ENCODE data around the gene RHBDL1.

Gene RHBDL1

DNA sequence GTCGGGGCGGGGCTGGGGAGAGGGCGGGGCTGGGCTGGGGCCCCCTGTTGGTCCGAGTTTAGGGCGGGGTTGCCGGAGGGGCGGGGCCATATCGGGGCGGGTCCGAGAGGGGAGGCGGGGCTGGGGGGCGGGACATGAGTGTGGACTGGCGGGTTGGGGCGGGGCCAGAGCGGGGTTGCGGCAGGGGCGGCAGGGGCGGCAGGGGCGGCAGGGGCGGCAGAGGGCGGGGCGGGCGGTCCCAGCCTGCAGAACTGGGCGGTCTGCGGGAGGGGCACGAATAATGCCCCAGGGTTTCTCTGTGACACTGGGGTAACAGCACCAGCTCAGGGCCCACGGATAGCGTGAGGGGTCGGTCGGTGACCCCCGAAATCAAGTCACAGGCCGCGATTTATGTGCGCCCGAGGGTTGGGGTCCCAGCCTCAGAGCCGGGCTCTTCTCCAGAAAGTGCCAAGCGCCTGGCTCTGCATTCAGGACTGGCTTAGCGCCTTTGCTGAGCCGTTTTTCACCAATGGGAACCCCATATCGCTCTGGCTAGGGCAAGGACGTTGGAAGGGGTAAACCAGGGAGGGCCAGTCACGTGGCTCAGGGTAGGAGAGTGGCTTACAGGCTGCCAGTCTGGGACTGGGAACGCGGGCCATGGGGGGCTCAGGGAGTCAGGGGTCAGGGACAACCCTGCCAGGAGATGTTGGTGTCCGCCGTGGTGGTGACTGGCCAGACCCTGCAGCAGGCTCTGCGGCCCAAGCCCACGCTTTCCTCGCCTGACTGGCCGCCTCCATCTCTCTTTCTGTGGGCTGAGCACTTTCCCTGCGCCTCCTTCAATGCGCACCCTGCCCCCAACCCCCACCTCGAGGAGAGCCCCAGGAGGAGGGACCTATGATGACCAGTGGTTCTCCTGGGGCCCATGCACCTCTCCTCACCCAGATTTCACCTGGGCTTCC lies 38.1 kb upstream of the RHBDL1 start:
- peak overlapping the region; percentile 75 for H3K4me3 ChIP-seq (ENCODE audit: extremely low read depth, insufficient read depth, low read length, poor library complexity, severe bottlenecking)
- peak overlapping the region; percentile 91 for H3K27ac ChIP-seq (ENCODE audit: low read depth, low read length, severe bottlenecking)
- 42 to 45% methylated on average over 34 to 37 of the region's 53 CpGs for WGBS, 2 experiments (ENCODE audit: insufficient coverage in 2 of 2)
- H3K36me3 ChIP-seq (ENCODE audit: control insufficient read depth, insufficient read depth, low read length): peaks cover 19% of the 10 kb centered on the region
- peaks cover 12% of the 10 kb centered on the region for H3K4me1 ChIP-seq (ENCODE audit: control insufficient read depth, insufficient read depth, low read length, poor library complexity, severe bottlenecking)
- no peaks in the 10 kb centered on the region for H3K9me3 ChIP-seq (ENCODE audit: control insufficient read depth, low read length)

DNA sequence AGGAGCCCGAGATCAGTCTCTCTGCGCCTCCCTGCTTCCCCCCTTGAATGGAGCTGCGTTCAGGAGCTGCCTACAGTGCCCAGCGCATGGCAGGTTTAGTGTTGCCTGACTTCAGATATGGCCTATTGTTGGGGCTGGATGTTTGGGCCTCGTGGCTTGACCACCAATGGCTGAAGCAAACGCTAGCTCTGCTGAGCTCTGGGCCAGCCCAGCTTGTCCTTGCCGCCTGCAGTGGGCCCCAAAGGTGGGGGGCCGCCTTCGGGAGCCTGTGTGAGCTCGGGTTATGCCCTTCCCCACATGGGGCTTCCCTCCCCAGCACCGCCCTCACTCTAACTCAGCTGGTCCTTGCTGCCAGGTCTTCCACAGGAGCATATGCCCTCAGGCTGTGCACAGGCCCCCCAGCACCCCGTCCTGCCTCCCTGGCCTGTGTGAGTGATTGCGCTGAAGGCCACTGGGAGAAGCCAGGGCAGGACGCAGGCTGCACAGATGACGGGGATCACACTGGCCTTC lies 37.4 kb upstream of the RHBDL1 start:
- WGBS, 2 experiments (ENCODE audit: insufficient coverage in 2 of 2): 91 to 93% methylated on average over 7 to 15 of the region's 15 CpGs
- Histone ChIP-seq H3K27ac (ENCODE audit: low read depth, low read length, severe bottlenecking) (no peak overlapping the region), H3K36me3 (ENCODE audit: control insufficient read depth, insufficient read depth, low read length) (peaks cover 14% of the 10 kb centered on the region), H3K4me3 (ENCODE audit: extremely low read depth, insufficient read depth, low read length, poor library complexity, severe bottlenecking) (no peak overlapping the region), H3K9me3 (ENCODE audit: control insufficient read depth, low read length) (no peaks in the 10 kb centered on the region), H3K4me1 (ENCODE audit: control insufficient read depth, insufficient read depth, low read length, poor library complexity, severe bottlenecking) (peaks cover 18% of the 10 kb centered on the region)

DNA sequence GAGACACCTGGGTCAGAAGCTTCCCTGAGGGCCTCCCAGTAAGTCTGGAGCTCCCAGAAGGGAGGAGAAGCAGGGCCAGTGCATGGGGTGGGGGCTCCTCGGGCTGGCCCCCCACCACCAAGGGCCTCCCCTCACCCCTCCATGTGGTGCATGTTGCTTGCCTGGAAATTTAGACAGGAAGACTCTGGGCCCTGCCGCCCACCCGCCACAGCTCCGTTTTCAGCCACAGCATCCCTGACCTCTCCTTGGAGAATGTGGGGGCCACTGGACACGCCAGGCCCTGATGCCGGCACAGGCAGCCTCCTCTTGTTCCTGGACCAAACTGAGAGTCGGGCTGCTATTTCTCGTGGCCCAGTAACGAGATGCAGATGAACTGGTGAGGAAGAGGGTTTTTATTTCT lies 36.6 kb upstream of the RHBDL1 start:
- H3K4me1 ChIP-seq (ENCODE audit: control insufficient read depth, insufficient read depth, low read length, poor library complexity, severe bottlenecking): peaks cover 18% of the 10 kb centered on the region
- no peaks in the 10 kb centered on the region for H3K9me3 ChIP-seq (ENCODE audit: control insufficient read depth, low read length)
- no peak overlapping the region for H3K27ac ChIP-seq (ENCODE audit: low read depth, low read length, severe bottlenecking)
- 91 to 100% methylated on average over 5 to 6 of the region's 9 CpGs for WGBS, 2 experiments (ENCODE audit: insufficient coverage in 2 of 2)
- no peak overlapping the region for H3K4me3 ChIP-seq (ENCODE audit: extremely low read depth, insufficient read depth, low read length, poor library complexity, severe bottlenecking)
- peaks cover 7% of the 10 kb centered on the region for H3K36me3 ChIP-seq (ENCODE audit: control insufficient read depth, insufficient read depth, low read length)

DNA sequence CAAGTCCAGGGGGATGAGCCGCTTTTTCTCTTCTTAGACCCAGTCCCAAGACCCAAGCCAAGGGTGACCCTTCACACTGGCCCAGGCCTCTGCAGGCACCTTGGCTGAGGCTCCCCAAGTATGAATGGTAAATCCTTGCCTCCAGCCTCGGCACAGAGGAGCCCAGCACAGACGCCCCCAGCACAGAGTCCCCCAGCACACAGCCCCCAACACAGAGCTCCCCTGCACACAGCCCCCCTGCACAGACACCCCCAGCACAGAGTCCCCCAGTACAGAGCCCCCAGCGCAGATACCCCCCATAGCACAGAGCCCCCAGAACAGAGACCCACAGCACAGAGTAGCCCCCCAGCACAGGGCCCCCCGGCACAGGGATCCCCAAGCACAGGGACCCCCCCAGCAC lies 34.9 kb upstream of the RHBDL1 start:
- H3K4me3 ChIP-seq (ENCODE audit: extremely low read depth, insufficient read depth, low read length, poor library complexity, severe bottlenecking): no peak overlapping the region
- WGBS, 2 experiments (ENCODE audit: insufficient coverage in 2 of 2): 62 to 100% methylated on average over 2 of the region's 5 CpGs

DNA sequence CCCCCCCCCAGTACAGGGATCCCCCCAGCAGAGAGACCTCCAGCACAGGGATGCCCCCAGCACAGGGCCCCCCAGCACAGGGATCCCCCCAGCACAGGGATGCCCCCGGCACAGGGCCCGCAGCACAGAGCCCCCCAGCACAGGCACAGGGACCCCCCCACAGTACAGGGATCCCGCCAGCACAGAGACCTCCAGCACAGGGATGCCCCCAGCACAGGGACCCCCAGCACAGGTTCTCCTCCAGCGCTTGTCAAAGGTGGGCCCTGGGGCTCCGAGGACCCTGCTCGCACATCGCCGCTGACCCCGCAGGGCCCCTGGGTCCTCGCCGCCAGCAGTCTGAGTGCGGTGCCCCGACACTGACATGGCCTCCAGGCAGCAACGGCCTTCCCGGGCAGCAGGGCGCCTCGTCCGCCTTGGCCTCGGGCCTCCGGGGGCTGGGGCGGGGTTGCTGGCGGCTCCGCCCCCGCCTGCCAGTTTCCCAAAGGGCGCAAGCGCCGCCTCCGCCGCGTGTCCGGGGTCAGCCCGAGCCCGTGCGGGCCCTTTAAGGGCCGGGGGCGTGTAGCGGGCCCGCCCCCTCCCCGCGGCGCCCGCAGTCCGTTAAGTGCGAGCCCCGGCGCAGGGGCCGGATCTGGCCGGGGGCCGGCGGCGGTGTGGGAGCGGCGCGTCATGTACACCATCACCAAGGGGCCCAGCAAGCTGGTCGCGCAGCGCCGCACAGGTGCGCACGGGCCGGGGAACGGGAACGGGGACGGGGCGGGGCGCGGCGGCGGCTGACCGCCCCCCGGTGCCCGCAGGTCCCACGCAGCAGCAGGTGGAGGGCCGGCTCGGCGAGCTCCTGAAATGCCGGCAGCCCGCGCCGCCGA lies 33.9 kb upstream of the RHBDL1 start, which contains the start of gene MCRIP2:
Gene MCRIP2, plus strand, starts transcription at position 503 of the 863 bp plus-strand sequence. Its CDS starts 164 bp downstream, at position 667.
- H3K36me3 ChIP-seq (ENCODE audit: control insufficient read depth, insufficient read depth, low read length): no peaks in the 10 kb centered on the region
- peak within 1 kb of the TSS; percentile 56 for H3K4me3 ChIP-seq (ENCODE audit: extremely low read depth, insufficient read depth, low read length, poor library complexity, severe bottlenecking)
- WGBS, 2 experiments (ENCODE audit: insufficient coverage in 2 of 2): 1 to 3% methylated on average over 56 to 77 of the region's 81 CpGs
- no peak within 1 kb of the TSS for H3K27ac ChIP-seq (ENCODE audit: low read depth, low read length, severe bottlenecking)
- peaks cover 11% of the 10 kb centered on the region for H3K4me1 ChIP-seq (ENCODE audit: control insufficient read depth, insufficient read depth, low read length, poor library complexity, severe bottlenecking)
- no peaks in the 10 kb centered on the region for H3K9me3 ChIP-seq (ENCODE audit: control insufficient read depth, low read length)

More for the DNA sequence above, 34.9 kb upstream of the RHBDL1 start:
- Histone ChIP-seq H3K4me1 (ENCODE audit: control insufficient read depth, insufficient read depth, low read length, poor library complexity, severe bottlenecking) (peaks cover 11% of the 10 kb centered on the region), H3K9me3 (ENCODE audit: control insufficient read depth, low read length) (no peaks in the 10 kb centered on the region), H3K27ac (ENCODE audit: low read depth, low read length, severe bottlenecking) (no peak overlapping the region), H3K36me3 (ENCODE audit: control insufficient read depth, insufficient read depth, low read length) (no peaks in the 10 kb centered on the region)

DNA sequence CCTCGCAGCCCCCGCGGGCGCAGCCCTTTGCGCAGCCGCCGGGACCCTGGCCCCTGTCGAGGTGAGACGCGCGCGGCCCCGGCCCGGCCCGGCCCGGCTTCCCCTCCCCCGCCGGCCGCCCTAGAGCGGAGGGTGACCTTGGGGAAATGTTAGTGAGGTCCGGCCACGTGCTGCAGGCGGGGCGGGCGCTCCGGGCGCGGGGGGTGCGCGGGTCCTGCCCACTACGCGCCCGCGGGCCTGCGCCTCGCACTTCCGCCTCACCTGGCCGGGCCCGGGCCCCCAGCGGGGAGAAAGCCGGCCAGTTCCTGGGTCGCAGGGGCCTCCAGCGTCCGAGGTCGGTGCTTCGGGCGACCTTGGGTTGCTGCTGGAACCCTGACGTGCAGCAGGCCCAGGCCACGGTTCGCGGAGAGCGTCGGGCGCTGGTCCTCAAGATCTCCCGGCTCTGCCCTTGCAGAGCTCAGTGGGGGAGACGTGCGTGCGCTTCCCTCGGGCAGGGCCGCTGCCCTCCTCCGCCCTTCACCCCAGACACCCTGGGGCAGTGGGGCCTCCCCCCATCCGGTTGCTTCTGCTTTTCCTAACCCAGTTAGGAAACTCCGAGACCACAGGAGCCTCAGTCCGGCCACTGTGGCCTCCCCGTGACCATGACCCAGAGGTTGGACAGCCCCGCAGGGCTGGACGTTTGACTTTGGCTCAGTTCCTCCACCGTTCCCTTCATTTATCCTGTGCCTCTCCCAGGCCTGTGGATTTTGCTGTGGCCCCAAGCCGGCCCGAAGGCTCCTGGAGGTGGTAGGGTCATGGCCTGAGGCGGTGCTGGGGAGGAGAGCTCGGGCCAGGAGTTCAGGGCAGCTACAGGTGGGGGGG lies 33.1 kb upstream of the RHBDL1 start:
- Histone ChIP-seq H3K4me3 (ENCODE audit: extremely low read depth, insufficient read depth, low read length, poor library complexity, severe bottlenecking) (peak overlapping the region; percentile 56), H3K36me3 (ENCODE audit: control insufficient read depth, insufficient read depth, low read length) (no peaks in the 10 kb centered on the region), H3K27ac (ENCODE audit: low read depth, low read length, severe bottlenecking) (no peak overlapping the region), H3K4me1 (ENCODE audit: control insufficient read depth, insufficient read depth, low read length, poor library complexity, severe bottlenecking) (peaks cover 11% of the 10 kb centered on the region), H3K9me3 (ENCODE audit: control insufficient read depth, low read length) (no peaks in the 10 kb centered on the region)
- 6 to 12% methylated on average over 59 to 64 of the region's 72 CpGs for WGBS, 2 experiments (ENCODE audit: insufficient coverage in 2 of 2)

DNA sequence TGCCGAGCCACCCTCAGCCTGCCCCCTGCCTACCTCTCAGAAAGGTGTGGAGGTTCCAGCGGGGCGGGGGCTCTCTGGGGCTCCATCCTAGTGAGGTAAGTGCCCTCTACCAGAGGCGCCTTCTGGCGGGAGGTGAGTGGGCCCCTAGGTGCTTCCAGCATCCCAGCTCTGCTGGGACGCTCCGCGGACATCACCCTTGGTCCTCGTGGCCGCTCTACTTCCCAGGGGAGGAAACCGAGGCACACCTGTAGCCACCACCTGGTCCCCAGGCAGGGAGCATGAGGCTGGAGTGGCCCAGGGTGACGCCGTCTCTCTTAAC lies 32.5 kb upstream of the RHBDL1 start:
- Histone ChIP-seq H3K9me3 (ENCODE audit: control insufficient read depth, low read length) (no peaks in the 10 kb centered on the region), H3K27ac (ENCODE audit: low read depth, low read length, severe bottlenecking) (no peak overlapping the region), H3K4me1 (ENCODE audit: control insufficient read depth, insufficient read depth, low read length, poor library complexity, severe bottlenecking) (peaks cover 10% of the 10 kb centered on the region), H3K36me3 (ENCODE audit: control insufficient read depth, insufficient read depth, low read length) (no peaks in the 10 kb centered on the region), H3K4me3 (ENCODE audit: extremely low read depth, insufficient read depth, low read length, poor library complexity, severe bottlenecking) (peak overlapping the region; percentile 56)
- WGBS, 2 experiments (ENCODE audit: insufficient coverage in 2 of 2): 92 to 94% methylated on average over 10 to 11 of the region's 13 CpGs

DNA sequence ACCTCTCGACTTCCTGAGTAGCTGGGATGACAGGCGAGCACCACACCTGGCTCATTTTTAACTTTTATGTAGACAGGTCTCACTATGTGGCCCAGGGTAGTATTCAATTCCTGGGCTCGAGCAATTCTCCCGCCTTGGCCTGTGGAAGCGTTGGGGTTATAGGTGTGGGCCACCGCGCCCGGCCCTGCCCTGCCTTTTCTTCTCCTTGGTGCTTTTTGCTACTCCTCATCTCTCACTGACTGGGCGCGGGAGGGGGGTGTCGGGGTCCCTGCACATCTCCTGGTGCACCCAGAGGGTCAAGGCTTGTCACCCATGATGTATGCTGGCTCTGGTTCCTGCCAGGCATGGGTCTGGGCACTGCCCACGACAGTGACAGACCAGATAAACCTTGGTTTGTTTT lies 30.9 kb upstream of the RHBDL1 start:
- Histone ChIP-seq H3K4me3 (ENCODE audit: extremely low read depth, insufficient read depth, low read length, poor library complexity, severe bottlenecking) (no peak overlapping the region), H3K36me3 (ENCODE audit: control insufficient read depth, insufficient read depth, low read length) (no peaks in the 10 kb centered on the region), H3K4me1 (ENCODE audit: control insufficient read depth, insufficient read depth, low read length, poor library complexity, severe bottlenecking) (peaks cover 12% of the 10 kb centered on the region), H3K9me3 (ENCODE audit: control insufficient read depth, low read length) (no peaks in the 10 kb centered on the region), H3K27ac (ENCODE audit: low read depth, low read length, severe bottlenecking) (no peak overlapping the region)
- 99 to 100% methylated on average over 3 to 12 of the region's 12 CpGs for WGBS, 2 experiments (ENCODE audit: insufficient coverage in 2 of 2)

DNA sequence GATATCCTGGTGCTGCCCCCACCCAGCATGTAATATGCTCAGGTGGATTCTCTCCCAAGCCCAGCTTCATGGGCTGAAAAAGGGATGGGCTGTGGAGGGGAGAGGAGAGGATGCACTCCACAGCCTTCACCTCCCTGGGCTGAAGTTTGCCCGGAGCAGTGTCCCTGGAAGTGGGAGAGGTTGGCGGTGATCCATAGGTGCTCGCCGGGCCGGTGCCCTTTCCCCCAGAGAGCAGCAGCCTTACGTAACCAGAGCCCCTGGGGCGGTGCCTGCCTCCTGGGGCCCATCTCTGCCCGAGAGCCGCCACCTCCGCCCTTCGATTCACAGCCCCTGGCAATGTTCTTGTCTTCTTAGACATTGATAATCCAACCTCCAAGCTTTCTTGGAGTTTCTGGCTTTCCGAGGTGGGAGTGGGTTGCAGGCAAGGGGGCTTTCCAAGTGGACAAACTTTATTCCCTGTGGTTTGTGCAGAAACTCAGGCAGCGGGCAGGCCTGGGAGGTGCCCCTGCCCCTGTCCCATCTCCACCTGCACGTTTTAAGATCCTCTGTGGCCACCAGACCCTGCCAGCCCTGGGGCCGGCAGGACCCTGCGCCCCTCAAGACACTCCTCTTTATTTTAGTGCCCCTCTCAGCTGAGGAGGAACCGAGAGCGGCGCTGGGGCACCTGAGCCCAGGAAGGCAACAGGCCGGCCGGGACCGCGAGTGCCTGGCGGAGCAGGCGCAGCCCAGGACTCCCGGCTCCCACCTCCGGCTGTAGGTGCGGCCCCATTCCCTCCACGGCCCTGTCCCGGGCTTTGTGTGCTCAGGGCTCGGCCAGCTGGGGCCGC lies 29.4 kb upstream of the RHBDL1 start:
- no peak overlapping the region for H3K4me3 ChIP-seq (ENCODE audit: extremely low read depth, insufficient read depth, low read length, poor library complexity, severe bottlenecking)
- no peaks in the 10 kb centered on the region for H3K36me3 ChIP-seq (ENCODE audit: control insufficient read depth, insufficient read depth, low read length)
- peaks cover 12% of the 10 kb centered on the region for H3K4me1 ChIP-seq (ENCODE audit: control insufficient read depth, insufficient read depth, low read length, poor library complexity, severe bottlenecking)
- no peak overlapping the region for H3K27ac ChIP-seq (ENCODE audit: low read depth, low read length, severe bottlenecking)
- WGBS, 2 experiments (ENCODE audit: insufficient coverage in 2 of 2): 85 to 93% methylated on average over 22 to 29 of the region's 32 CpGs
- no peaks in the 10 kb centered on the region for H3K9me3 ChIP-seq (ENCODE audit: control insufficient read depth, low read length)
